Fibroblast of lung (primary cell): ENCODE data around the gene NIBAN1. TPM values are rescaled to one million over a fixed set of nuclear protein-coding genes. Genes with fewer than 3 reads are reported as not detected.
"Not testable (repeated sequence)": the region's sequence is repeated elsewhere in the genome, so short reads cannot be mapped to it uniquely, and the experiment has no call there.

Experiments used
- DNase-seq, 2 donors: peaks; one replicate each; pipeline versions ENCODE4 v3.0.0 to v3.0.0-alpha.2; 2010; ENCODE audit warnings: low read depth in 2 of 2
- H2AFZ ChIP-seq: 2 replicates; pipeline ENCODE4 v1.5.1; 2012; ENCODE audit warnings: low read length, control low read depth, inconsistent platforms
- H3K27ac ChIP-seq: 2 replicates; pipeline ENCODE4 v1.5.1; 2011; ENCODE audit warnings: low read length, control low read depth; ENCODE audit not compliant: insufficient read depth
- H3K27me3 ChIP-seq: 2 replicates; pipeline ENCODE4 v1.5.1; 2011; ENCODE audit warnings: mild to moderate bottlenecking, low read length; ENCODE audit not compliant: control insufficient read depth, insufficient read depth
- H3K36me3 ChIP-seq: 2 replicates; pipeline ENCODE4 v1.5.1; 2011; ENCODE audit warnings: low read length; ENCODE audit not compliant: control insufficient read depth, insufficient read depth
- H3K4me1 ChIP-seq: 2 replicates; pipeline ENCODE4 v1.5.1; 2011; ENCODE audit warnings: low read length; ENCODE audit not compliant: control insufficient read depth, insufficient read depth; ENCODE audit errors: extremely low read depth
- H3K4me2 ChIP-seq: 2 replicates; pipeline ENCODE4 v1.5.1; 2011; ENCODE audit warnings: low read length, control low read depth; ENCODE audit not compliant: insufficient read depth; ENCODE audit errors: extremely low read depth
- H3K4me3 ChIP-seq, 4 experiments: fragments of 200-600 bp in 1 of 4; sonication (generic) in 1 of 4; replicated peaks in 1 of 4; 2 replicates each; pipeline ENCODE4 v1.5.1; 2011 to 2016; ENCODE audit warnings: low read length in 4 of 4, low read depth in 3 of 4, mild to moderate bottlenecking in 3 of 4, control low read depth in 2 of 4, inconsistent platforms in 1 of 4, mixed read lengths in 1 of 4; ENCODE audit not compliant: insufficient read depth in 1 of 4; ENCODE audit errors: control extremely low read depth in 1 of 4
- H3K79me2 ChIP-seq: 2 replicates; pipeline ENCODE4 v1.5.1; 2012; ENCODE audit warnings: mild to moderate bottlenecking, low read length, inconsistent platforms; ENCODE audit not compliant: control insufficient read depth, insufficient read depth
- H3K9ac ChIP-seq: 2 replicates; pipeline ENCODE4 v1.5.1; 2011; ENCODE audit warnings: mild to moderate bottlenecking, low read length, control low read depth; ENCODE audit not compliant: insufficient read depth
- H3K9me3 ChIP-seq: 2 replicates; pipeline ENCODE4 v1.5.1; 2012; ENCODE audit warnings: low read depth, low read length; ENCODE audit not compliant: control insufficient read depth, insufficient read depth
- H4K20me1 ChIP-seq: 2 replicates; pipeline ENCODE4 v1.5.1; 2011; ENCODE audit warnings: low read length; ENCODE audit not compliant: control insufficient read depth, insufficient read depth; ENCODE audit errors: extremely low read depth
- CTCF ChIP-seq, 2 donors: IDR thresholded peaks in 1 of 2; conservative IDR thresholded peaks in 1 of 2; 1 replicate in 1 of 2; 2 replicates in 1 of 2; pipeline ENCODE4 v1.5.1; 2011 to 2012; ENCODE audit warnings: low read length in 2 of 2, control low read depth in 1 of 2, inconsistent platforms in 1 of 2, low read depth in 1 of 2, mild to moderate bottlenecking in 1 of 2
- EZH2 ChIP-seq: IDR thresholded peaks from 2 replicates; pipeline ENCODE4 v1.5.1; 2012; ENCODE audit warnings: low read length, control low read depth, mild to moderate bottlenecking; ENCODE audit errors: missing control alignments
- polyA plus RNA-seq, 2 donors: library from polyadenylated mRNA; depleted of rRNA in 1 of 2; stranded (reverse) in 1 of 2; unstranded in 1 of 2; fragments of >200 nt; gene quantifications; 2 replicates each; pipeline ENCODE4 v1.2.1, GENCODE V29; 2011 to 2012; ENCODE audit warnings: missing spikeins in 1 of 2
- total RNA-seq: library from RNA; depleted of rRNA; stranded (reverse); fragments of >200 nt; gene quantifications from 2 replicates; pipeline ENCODE4 v1.2.1, GENCODE V29; 2014

The NIBAN1 gene
- total and polyA plus RNA-seq, 2 donors (not counting 1 experiment from before 2014, with no cell fraction given): 11.9 to 122 TPM

- Histone ChIP-seq H3K27ac (no peak overlapping the region), H3K36me3 (no peaks in the 10 kb centered on the region), H3K27me3 (no peaks in the 10 kb centered on the region), H3K4me3 (no peak overlapping the region), H4K20me1 (no peaks in the 10 kb centered on the region), H3K4me1 (no peaks in the 10 kb centered on the region), H3K79me2 (no peaks in the 10 kb centered on the region), H3K9ac (no peak overlapping the region), H3K9me3 (no peaks in the 10 kb centered on the region), H3K4me2 (no peak overlapping the region), H2AFZ (no peak overlapping the region)
- DNase-seq: no peak
- TF ChIP-seq CTCF (conservative IDR thresholded peaks at IDR 0.05 in 1 of 2, IDR thresholded peaks at IDR 0.05 in 1 of 2; ENCODE audit: low read depth in 1 of 2, low read length in 2 of 2) (no peak), EZH2 (no peak)
These were observed 36.1 kb upstream of the NIBAN1 start for GRCh38 chr1:185010361-185010760.

DNA sequence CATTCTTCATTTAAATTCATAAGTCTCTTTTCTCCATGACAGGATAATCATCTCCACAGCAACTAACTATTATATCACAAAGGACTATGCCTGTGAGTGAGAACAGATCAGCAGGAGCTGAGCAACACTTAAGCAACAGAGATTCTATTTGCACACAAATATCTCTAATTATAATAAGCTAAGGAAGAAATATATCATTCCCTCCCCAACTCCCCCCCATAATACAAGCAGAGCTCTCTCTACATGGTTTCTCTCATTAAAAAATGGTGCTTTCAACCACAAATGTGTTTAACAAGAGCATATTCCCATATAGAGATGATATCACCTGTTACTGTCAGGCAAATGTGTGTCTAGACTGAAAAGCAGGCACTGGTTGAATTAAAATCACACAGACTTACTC is 34.5 kb upstream of the NIBAN1 start:
- Histone ChIP-seq H3K27me3 (no peaks in the 10 kb centered on the region), H3K4me2 (no peak overlapping the region), H3K36me3 (no peaks in the 10 kb centered on the region), H3K79me2 (no peaks in the 10 kb centered on the region), H3K9me3 (no peaks in the 10 kb centered on the region), H4K20me1 (no peaks in the 10 kb centered on the region), H3K4me1 (no peaks in the 10 kb centered on the region), H3K4me3 (no peak overlapping the region), H2AFZ (no peak overlapping the region), H3K27ac (no peak overlapping the region), H3K9ac (no peak overlapping the region)
- DNase-seq: no peak
- no peak for TF ChIP-seq CTCF (conservative IDR thresholded peaks at IDR 0.05 in 1 of 2, IDR thresholded peaks at IDR 0.05 in 1 of 2; ENCODE audit: low read depth in 1 of 2, low read length in 2 of 2)
- no peak for TF ChIP-seq EZH2

- not testable (repeated sequence) for H3K4me1 ChIP-seq, H4K20me1 ChIP-seq, H3K9me3 ChIP-seq, H3K4me2 ChIP-seq, H3K27ac ChIP-seq, H3K36me3 ChIP-seq, H3K9ac ChIP-seq, H2AFZ ChIP-seq, H3K4me3 ChIP-seq, H3K27me3 ChIP-seq, H3K79me2 ChIP-seq, DNase-seq
These were observed 27.1 kb upstream of the NIBAN1 start for GRCh38 chr1:185001312-185001880.

DNA sequence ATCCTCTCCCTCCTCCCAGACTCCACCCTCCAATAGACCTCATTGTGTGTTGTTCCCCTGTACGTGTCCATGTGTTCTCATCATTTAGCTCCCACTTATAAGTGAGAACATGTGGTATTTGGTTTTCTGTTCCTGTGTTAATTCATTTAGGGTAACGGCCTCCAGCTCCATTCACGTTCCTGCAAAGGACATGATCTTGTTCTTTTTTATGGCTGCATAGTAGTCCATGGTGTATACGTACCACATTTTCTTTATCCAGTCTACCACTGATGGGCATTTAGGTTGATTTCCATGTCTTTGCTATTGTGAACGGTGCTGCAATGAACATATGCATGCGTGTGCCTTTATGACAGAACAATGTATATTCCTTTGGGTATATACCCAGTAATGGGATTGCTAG is 25.7 kb upstream of the NIBAN1 start:
- not testable (repeated sequence) for H3K9me3 ChIP-seq, H3K4me3 ChIP-seq, H3K36me3 ChIP-seq, H4K20me1 ChIP-seq, H3K4me1 ChIP-seq, H3K9ac ChIP-seq, DNase-seq, H2AFZ ChIP-seq, H3K4me2 ChIP-seq, H3K27me3 ChIP-seq, H3K79me2 ChIP-seq, H3K27ac ChIP-seq
